ENCODE measurements around the gene LRPPRC.
A peak's percentile ranks its signal among the peaks of the same experiment; 100 is the strongest.
"Not testable (repeated sequence)": the region's sequence is repeated elsewhere in the genome, so short reads cannot be mapped to it uniquely, and the experiment has no call there.

LRPPRC gene

DNA sequence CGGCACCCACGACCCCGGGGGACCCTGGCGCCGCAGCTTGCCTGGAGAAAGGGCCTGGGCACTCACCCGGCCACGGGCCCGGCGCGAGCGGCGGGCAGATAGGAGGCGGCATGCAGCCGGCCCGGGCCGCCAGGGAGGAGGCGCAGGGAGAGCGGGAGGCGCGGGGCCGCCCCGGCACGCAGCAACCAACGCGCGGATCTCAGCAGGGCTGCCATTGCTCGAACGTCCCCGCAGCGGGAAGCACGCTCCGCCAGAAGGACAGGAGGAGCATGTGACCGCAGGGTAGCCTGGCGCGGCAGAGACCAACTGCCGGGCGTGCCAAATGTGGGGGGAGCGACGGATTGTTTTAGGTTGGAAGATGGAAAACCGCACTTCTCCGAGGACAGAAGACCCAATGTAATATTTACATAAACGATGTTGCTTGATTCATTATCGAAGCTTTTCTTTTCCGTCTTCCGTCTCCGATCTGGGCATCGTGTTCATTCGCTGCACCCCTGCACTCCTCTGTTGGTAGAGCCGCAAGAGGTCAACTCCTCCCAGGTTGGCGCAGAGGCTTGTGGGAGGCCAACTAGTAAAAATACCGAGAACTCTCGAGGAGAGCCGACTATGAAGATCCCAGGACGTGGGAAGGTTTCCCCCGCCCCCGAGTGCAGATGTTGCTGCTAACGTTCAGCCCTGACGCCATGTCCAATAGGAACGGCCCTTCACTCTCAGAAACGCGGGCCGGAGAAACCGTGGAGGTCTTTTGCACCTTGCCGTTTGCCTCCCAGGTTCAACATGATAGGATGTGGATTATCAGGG is at the start of gene LRPPRC:
TSS of gene LRPPRC (minus strand) at position 257 of the 801 bp plus-strand sequence. CDS start at position 215, 42 bp downstream.
- peak; percentile 91 to 99 (median 95) for DNase-seq
- intact Hi-C loops (cut with DNase I), result loop anchor here (5.0 kb wide), 1 partner anchor 366 kb away; the partner anchor contains the start of genes CAMKMT and PREPL

DNA sequence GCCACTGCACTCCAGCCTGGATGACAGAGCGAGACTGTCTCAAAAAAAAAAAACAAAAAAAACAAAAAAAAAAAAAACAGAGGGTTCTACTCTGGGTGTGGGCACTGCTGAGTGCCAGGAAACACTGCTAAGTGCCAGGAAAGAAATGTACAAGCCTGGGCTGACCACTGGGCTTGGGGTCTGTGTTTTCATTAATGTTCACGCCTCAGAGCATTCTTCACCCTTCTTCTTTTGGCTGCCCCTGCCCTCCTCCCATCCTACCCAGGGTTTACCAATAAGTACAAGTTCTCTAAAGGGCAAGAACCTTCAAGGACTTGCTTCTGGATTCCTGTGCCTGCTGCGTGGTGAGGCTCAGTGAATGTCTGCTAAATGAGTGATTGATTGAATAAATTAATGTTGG is 49.3 kb upstream of the LRPPRC start:
- intact Hi-C loops (cut with DNase I), result no loop called here
- DNase-seq, result no peak

DNA sequence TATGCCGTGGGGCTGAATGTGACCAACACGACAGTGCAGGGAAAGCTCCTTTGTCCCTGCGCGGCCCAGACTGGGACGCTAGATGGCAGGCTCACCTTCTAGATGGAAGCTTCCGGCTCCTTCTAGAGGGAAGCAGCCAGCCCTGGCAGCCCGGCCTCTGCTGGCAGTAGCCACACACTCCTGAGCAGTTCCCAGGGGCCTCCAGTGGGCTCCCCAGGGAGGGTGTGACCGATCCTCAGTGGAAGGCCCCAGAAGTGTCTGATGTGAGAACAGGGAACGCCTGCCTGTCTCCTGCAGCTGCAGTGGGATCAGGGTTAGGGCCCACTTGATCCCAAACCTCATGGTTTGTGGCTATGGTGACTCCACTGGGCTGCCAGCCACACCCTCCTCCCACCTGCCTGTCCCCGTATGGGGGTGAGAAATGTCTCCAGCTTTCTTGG is 48.5 kb upstream of the LRPPRC start:
- intact Hi-C loops (cut with DNase I), result no loop called here
- peak; percentile 81 to 96 (median 90) for DNase-seq

DNA sequence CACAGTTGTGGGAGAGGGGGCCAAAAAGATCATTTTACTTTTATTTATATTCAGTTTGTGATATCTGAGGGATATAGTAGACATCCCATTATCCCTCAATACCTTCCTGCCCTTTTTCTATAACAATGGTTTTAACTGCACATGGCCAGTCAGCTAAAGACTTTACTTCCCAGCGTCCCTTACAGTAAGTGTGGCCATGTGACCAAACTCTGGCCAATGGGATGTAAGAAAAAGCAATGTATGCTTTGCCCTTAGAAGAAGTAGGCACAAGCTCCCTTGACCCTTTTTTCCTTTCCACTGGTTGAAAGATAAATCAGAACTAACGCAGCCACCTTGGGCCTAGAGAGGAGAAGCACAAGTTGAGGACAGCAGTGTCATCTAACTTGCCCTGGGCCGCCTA is 44.6 kb upstream of the LRPPRC start:
- intact Hi-C loops (cut with DNase I), result no loop called here
- DNase-seq, result no peak

DNA sequence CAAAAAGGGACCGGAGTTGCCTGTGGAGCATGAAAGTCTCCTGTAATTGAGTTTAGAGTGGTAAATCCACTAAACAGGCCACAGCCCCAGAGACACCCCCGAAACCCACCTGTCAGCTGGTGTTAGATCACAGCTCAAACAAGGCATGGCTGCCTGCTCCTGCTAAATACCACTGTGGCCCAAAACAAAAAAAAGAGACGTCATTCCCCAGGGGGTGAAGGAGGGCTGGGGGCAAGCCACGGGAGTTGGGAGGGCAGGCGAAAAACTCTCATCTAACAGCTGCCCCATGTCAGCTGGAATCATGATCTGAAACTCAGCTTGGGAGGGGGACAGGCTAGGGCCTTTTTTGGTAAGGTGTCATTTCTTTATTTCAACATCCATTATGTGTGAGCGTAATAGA is 42.5 kb upstream of the LRPPRC start:
- DNase-seq, result no peak
- intact Hi-C loops (cut with DNase I), result no loop called here

DNA sequence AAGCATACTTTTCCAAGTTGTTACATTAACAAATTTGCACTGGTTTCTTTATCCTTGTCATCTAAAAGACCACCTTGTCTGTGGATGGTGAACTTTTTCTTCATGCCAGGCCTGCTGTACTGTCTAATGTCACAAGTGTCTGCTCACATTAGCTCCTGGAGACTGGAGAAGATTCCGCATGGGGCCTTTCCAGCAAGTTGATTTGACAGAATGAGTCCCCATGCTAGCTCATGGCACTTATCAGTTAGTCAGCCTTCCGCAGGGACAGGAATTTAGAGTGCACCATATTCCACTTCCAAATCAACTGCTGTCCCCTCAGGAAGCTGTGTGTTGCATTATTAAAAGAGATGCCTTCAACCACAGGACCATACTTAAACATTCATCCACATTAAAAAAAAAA is 41.4 kb upstream of the LRPPRC start:
- DNase-seq, result no peak
- intact Hi-C loops (cut with DNase I), result no loop called here

DNA sequence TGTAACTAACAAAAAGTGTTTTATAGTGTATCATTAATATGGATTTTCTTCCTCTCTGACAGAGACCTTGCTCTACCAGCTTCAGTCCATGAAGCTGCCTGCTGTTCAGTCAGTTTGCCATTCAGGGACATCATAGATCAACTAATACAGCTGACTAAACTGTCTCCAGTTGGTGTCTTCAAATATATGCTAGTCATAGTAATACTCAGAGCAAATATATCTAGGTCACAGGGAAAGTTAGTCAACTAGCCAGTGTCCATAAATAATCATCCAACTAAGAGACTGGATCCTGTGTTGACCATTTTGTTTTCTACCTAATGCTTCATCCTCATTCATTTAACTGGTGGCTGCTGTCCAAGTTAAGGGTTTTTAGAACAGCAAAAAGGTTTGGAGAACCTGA is 38.2 kb upstream of the LRPPRC start:
- intact Hi-C loops (cut with DNase I), result no loop called here
- DNase-seq, result no peak

DNA sequence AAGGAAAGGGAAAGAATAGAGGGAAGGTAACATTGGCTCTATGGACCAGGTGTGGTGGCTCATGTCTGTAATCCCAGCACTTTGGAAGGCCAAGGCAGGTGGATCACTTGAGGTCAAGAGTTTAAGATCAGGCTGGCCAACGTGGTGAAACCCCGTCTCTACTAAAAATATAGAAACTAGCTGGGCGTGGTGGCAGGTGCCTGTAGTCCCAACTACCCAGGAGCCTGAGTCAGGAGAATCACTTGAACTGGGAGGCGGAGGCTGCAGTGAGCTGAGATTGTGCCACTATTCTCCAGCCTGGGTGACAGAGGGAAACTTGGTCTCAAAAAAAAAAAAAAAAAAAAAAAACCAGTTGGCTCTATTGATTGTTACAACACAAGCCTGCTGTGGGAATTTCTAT is 31.3 kb upstream of the LRPPRC start:
- DNase-seq; intact Hi-C loops (cut with DNase I): not testable (repeated sequence)

DNA sequence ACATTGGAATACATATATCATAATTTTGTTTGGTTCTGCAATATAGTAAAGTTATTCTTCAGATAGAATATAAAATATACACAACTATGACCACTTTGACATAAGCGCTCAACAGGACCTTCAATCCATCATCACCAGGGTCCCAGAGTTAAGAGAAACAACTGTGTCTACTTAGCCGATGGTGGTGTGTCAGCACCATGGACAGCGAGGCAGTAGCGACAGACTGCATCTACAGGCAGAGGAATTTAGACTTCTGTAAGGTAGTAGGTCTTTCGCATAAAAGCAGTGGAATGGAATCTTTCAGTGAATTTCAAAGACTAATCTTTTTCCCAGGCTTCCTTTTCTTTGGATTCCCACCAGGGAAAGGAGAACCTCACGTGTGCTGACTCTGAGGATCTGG is 20.5 kb upstream of the LRPPRC start:
- peak in 12 of 42 donors; percentile 3 to 54 (median 19) for DNase-seq
- intact Hi-C loops (cut with DNase I), result no loop called here

DNA sequence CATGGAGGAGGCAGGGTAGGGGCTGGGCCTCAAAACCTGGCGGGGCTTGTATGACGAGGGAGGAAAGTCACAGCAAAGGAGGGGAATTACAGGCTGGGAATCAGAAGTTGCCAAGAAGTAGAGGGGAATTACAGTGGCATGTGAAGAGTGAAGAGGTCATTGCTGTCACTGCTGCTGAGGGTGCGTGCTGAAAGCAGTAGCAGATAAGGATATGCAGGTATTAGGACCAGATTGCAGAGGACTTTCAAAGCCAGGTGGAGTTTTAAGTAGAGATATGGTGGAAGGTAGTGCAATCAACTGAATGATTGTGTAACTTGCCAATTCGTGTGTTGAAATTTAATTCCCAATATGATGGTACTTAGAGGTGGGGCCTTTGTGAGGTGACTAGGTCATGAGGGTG is 19.4 kb upstream of the LRPPRC start:
- DNase-seq, result no peak
- intact Hi-C loops (cut with DNase I), result no loop called here

DNA sequence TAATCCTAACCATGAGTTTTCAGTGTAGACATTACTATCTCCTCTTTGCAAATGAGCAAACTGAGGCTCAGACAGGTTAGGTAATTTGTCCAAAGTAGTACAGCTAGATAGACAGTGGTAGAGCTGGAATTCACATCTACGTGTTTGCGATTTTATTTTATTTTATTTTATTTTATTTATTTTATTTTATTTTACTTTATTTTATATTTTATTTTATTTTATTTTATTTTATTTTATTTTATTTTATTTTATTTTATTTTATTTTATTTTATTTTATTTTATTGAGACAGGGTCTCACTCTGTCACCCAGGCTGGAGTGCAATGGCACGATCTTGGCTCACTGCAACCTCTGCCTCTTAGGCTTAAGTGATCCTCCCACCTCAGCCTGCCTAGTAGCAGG is 17.4 kb upstream of the LRPPRC start:
- intact Hi-C loops (cut with DNase I); DNase-seq: not testable (repeated sequence)

DNA sequence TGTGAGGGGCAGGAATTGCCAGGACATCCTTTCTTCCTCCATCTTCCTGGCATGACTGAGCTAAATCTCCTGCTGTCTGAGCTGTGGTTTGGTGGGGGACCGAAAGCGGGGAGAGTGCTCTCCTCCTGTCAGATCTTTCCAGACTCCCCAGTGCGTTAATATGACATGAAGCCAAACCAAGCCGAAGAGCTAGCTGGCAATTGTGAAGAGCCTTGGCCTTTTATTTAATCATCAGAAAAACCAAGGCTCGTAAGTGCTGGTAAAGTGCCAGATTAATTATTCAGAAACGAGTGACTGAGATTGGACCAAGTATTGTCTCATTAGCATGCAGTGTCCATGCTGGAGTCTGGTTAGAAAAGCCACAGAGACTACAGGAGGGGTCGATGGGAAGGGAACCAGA is 14.5 kb upstream of the LRPPRC start:
- peak in 7 of 42 donors; percentile 3 to 42 (median 9) for DNase-seq
- intact Hi-C loops (cut with DNase I), result no loop called here

DNA sequence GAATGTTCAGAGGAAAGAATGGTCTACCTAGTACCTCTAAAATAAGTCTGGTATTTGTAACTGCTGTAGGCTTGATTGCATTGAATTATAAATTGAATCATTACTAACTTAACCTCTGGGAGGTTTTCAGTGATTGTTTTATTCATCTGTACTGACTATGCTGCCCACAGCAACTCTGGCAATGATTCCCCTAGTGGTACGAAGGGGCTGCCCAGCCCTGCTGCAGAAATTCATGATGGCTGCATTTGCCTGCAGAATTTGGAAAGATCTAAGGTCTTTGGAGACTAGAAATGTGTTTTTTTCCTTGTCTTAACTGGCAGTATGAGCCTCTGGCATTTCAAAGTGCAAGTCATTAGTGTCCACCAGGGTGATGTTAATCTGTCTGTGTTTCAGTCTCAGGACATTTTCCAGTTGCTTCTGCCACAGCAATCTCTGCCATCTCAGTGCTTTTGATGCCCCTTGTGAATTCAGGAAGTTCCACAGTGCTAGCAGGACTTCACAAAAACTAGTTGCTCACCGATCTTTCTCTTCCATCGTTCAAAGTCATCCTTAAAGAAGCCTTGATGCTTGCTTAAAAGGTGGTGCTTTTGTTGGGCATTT is 13.4 kb upstream of the LRPPRC start:
- no peak for DNase-seq
- intact Hi-C loops (cut with DNase I), result no loop called here

DNA sequence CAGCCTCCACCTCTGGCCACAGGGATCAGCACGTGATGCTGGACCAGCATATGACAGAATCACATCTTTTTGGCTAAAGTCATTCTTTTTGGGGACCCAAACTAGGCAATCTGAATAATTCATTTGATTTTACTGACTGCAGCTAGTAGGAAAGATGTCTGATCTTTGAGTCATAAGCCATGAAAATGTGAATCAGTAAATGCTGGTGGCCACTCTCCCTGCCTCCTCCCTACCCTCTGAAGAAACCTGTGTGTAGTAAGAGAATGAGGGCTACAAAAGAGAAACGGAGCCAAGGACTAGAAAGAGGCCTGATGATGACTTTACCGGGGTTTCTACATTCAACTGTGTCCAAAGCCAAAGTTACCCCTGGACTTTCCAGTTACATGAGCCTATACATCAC is 10.1 kb upstream of the LRPPRC start:
- DNase-seq, result no peak
- intact Hi-C loops (cut with DNase I), result no loop called here

DNA sequence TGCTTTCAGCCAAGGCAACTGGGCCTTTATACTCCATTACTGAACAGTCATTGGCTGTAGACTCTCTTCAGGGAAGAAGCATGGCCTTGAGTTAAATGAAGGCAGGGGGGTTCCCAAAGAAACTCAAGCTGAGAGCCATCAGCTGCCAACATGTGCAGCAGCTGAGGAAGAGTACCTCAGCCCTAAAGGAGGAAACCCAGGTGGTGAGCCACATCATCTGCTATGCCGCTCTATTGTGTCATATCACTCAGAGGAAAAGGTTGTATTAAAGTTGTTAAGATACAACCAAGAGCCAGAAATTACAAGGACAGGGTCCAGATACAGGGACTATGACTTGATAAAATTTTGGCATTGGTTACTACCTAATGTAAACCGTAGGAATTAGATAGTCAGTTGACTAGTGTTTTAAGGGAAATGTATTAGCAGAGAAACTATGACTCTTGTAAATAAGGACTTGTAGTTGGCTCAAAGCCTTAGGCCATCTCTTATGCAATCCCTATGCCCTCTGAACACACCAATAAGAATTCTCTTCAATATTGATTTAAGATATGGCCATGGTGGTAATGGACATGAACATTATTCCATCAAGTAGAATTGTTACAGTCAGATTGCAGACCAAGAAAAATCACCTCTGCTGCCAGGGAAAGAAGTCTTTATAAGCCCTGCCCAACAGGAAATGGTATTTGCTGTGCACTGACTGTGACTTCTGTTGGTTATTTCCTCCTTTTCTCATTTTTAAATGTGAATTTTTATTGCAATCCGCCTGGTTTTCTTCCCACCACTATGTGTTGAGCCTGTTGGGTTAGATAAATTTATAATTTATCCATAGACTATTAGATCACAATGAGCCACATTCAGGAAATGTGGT is 9.2 kb upstream of the LRPPRC start:
- DNase-seq, result no peak
- intact Hi-C loops (cut with DNase I), result no loop called here

DNA sequence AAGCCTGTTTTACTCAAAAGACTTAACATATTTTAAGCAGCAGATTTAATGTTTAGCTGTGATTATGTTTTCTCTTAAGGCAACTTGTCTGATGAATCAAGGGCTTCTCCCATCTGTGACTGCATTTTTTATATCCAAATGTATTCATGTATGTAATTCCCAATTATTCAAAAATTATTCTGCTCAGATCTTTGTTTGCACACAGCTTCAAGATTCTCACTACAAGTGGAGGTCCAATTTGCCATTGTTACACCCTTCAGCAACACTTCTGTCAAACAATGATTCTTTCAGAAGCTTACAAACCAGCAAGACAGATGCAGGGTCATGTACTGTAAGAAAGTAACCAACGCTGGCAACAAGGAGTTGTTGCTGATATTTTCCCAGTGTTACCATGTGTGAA is 5.9 kb upstream of the LRPPRC start:
- intact Hi-C loops (cut with DNase I), result no loop called here

DNA sequence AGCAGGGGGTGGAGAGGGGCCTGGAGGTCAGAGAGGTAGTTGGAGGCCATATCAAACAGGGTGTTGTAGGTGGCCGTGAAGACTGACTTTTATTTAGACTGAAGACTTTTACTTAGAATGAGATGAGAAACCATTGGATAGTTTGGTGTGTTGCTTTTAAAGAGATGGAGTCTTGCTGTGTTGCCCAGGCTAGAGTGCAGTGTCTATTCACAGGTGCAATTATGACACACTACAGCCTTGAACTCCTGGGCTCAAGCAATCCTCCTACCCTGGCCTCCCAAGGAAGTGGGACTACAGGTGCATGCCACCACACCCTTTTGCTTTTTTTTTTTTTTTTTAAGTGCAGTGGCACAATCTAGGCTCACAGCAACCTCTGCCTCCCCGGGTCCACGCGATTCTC is 2.5 kb upstream of the LRPPRC start:
- no peak for DNase-seq
- intact Hi-C loops (cut with DNase I), result loop anchor here (5.0 kb wide), 1 partner anchor 364 kb away; the partner anchor contains the start of genes CAMKMT and PREPL

More for the DNA sequence above, 5.9 kb upstream of the LRPPRC start:
- DNase-seq, result no peak

DNA sequence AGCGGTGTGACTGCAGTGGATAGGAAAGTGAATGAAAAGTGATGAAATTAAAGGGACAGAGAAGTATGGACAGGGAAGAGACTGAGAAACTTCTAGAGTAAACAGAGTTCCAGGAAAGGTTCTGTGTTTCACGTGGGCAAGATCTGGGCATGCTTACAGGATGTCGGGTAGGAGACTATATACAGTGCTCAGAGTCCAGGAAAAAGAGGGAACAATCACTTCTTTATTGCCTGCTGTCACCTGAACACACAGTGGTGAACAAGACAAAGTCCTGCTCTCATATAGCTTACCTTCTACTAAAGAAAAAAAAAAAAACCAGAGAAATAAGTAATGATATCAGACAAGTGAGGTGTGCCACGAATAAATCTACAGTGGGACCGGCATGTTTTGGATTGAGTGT is 2.4 kb downstream of the LRPPRC start:
- DNase-seq, result no peak
- intact Hi-C loops (cut with DNase I), result no loop called here

DNA sequence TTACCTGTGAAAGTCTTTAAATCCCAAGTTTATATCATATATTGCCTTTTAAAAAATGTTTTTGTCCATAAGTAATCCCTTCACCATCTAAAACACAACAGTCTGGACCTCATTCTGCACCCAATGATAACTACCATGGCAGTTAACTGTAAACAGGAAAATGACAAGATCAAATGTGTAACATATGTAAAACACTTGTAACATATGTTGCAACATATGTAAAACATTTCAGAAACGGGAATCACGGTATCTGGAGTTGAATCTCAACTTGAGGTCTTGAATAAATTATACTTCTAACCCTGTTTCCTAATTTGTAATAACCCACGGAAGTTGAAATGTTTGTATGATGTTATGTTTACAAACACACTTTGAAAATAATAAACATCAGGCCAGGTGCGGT is 6.2 kb downstream of the LRPPRC start:
- intact Hi-C loops (cut with DNase I), result no loop called here
- no peak for DNase-seq

DNA sequence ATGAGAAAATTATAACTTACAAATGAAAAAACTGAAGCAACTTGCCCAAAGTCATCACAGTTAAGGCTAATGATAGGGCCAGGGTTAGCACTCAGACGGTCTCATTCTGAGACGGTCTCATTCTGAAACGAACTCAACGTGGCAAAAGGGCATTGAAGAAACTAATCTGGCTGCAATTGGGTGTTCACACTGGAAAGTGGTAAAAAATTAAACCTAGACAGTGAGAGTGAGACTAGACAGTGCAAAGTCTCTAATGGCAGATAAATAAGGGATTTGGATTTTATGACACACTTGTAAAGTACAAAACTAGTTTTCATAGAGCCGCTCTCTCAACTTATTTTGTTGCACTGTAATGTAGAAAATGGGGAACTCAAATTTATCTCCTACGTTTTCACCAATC is 9.2 kb downstream of the LRPPRC start:
- intact Hi-C loops (cut with DNase I), result no loop called here

More for the DNA sequence above, 9.2 kb downstream of the LRPPRC start:
- DNase-seq, result no peak

Data from head of caudate nucleus (tissue), 42 donors.